ENCODE data around the gene SLC32A1. TPM values are rescaled to one million over a fixed set of nuclear protein-coding genes. Genes with fewer than 3 reads are reported as not detected.

SLC32A1 gene
- total RNA-seq, 8 experiments from 2014 or later: 0.14 to 2.4 (median 0.59) TPM; not detected in 1

DNA sequence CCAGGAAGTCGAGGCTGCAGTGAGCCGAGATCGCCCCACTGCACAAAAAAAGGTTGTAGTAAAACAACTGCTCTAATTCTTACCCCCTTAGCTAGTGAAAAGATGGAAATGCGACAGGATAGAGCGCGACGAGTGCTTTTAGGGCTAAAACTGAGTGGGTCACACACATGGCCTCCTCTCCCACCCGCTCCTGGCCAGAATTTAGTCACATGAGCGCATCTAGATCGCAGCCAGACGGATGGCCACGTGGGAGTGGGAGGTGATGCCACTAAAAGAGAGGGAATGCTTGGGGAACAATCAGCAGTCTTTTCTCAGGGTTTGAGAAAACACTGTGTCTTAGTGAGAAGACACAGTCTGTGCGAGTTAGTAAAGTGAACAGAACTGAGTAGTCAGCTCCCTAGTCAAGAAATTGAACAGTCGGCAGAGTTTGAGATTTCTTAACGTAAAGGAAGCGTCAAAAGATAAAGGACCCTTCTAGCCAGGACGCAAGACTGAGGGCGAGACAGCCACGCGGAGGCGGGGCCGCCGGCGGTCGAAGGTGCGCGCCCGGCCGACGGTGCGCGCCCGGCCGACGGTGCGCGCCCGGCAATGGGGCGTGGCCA is 23.3 kb downstream of the SLC32A1 start:
- in situ Hi-C loops (cut with MboI; ENCODE audit: low pct_unique_long_range_greater_than_20kb in 2 of 9, low sequenced_read_pairs in 9 of 9, unreplicated experiment in 9 of 9): loop anchor here in 6 of 9 experiments (10.0 to 25.0 kb wide), 2 partner anchors 103 to 110 kb away; no protein-coding TSS in a partner anchor
- 0 to 93% (median 25%) methylated on average over 1 to 30 of the region's 39 CpGs; no CpG with 5 or more reads in 1 of the 10 experiments for WGBS, 10 experiments
- peak in 1 of 8 experiments; percentile 20 for ATAC-seq (replicated peaks in 6 of 8)
- Histone ChIP-seq H3K4me3 (peak overlapping the region; percentile 69 to 100 (median 80)), H3K4me1 (replicated peaks in 1 of 2) (peaks cover 0 to 12% of the 10 kb centered on the region in 2 donors), H3K27ac (no peak overlapping the region)

GRCh38 chr20:38748097-38748860 is 24.0 kb downstream of the SLC32A1 start, which contains the start of gene ACTR5:
ACTR5 (plus strand) TSS chr20:38748460; CDS start chr20:38748479, 19 bp downstream.
- peak; percentile 88 to 93 (median 90) for ATAC-seq (replicated peaks in 6 of 8)
- Histone ChIP-seq H3K4me3 (peak within 1 kb of the TSS; percentile 69 to 100 (median 80)), H3K4me1 (replicated peaks in 1 of 2) (peaks cover 0 to 12% of the 10 kb centered on the region in 2 donors), H3K27ac (peak within 1 kb of the TSS; percentile 72 to 87)
- in situ Hi-C loops (cut with MboI; ENCODE audit: low pct_unique_long_range_greater_than_20kb in 2 of 9, low sequenced_read_pairs in 9 of 9, unreplicated experiment in 9 of 9): loop anchor here in 6 of 9 experiments (10.0 to 25.0 kb wide), 2 partner anchors 103 to 111 kb away; no protein-coding TSS in a partner anchor
- 0 to 3% methylated on average over 3 to 5 of the region's 84 CpGs; no CpG with 5 or more reads in 8 of the 10 experiments for WGBS, 10 experiments

DNA sequence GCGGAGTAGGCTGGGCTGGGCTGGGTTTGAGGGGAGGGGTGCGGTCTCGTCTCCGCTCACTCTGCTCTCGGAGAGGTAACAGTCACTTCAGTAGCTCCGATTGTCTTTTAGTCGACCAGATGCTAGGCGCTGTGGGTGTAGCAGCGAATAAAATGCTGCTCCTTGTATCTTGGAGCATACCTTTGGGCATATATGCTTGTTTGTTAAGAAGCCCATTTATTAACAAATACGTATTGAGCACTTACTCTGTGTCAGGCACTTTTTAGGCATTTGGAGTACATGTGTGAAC is 24.5 kb downstream of the SLC32A1 start:
- peak overlapping the region; percentile 72 to 87 for H3K27ac ChIP-seq
- H3K4me1 ChIP-seq (replicated peaks in 1 of 2): peaks cover 0 to 12% of the 10 kb centered on the region in 2 donors
- peak overlapping the region; percentile 69 to 100 (median 80) for H3K4me3 ChIP-seq
- WGBS, 10 experiments: 0 to 14% (median 0%) methylated on average over 1 to 7 of the region's 10 CpGs; no CpG with 5 or more reads in 1 of the 10 experiments
- in situ Hi-C loops (cut with MboI; ENCODE audit: low pct_unique_long_range_greater_than_20kb in 2 of 9, low sequenced_read_pairs in 9 of 9, unreplicated experiment in 9 of 9): loop anchor here in 6 of 9 experiments (10.0 to 25.0 kb wide), 2 partner anchors 104 to 112 kb away; no protein-coding TSS in a partner anchor
- peak in 5 of 8 experiments; percentile 2 to 32 (median 11) for ATAC-seq (replicated peaks in 6 of 8)

GRCh38 chr20:38751360-38751976 is 27.2 kb downstream of the SLC32A1 start:
- Histone ChIP-seq H3K4me1 (replicated peaks in 1 of 2) (peaks cover 0 to 12% of the 10 kb centered on the region in 2 donors), H3K4me3 (no peak overlapping the region), H3K27ac (no peak overlapping the region)
- 34 to 100% (median 58%) methylated on average over 1 to 5 of the region's 5 CpGs for WGBS, 10 experiments
- in situ Hi-C loops (cut with MboI; ENCODE audit: low pct_unique_long_range_greater_than_20kb in 2 of 9, low sequenced_read_pairs in 9 of 9, unreplicated experiment in 9 of 9): no loop called here
- ATAC-seq (replicated peaks in 6 of 8): no peak

DNA sequence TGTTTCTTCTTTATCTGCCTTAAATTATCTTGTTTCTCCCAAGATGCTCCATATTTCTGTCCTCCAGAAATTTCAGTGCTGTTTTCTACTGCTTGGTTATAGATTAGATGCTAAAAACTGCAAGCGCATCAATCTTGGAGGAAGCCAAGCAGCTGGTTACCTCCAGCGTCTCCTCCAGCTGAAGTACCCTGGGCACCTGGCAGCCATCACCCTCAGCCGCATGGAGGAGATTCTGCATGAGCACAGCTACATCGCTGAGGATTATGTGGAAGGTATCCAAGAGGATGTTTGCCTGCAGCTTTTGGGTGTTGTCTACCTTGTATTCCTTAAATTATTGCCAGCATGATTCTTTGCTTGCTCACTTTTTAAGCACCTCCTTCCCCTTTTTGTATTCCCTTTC is 27.7 kb downstream of the SLC32A1 start:
- no peak overlapping the region for H3K27ac ChIP-seq
- WGBS, 10 experiments: 81 to 100% (median 94%) methylated on average over 2 to 4 of the region's 4 CpGs; no CpG with 5 or more reads in 6 of the 10 experiments
- H3K4me3 ChIP-seq: no peak overlapping the region
- peaks cover 0 to 12% of the 10 kb centered on the region in 2 donors for H3K4me1 ChIP-seq (replicated peaks in 1 of 2)
- in situ Hi-C loops (cut with MboI; ENCODE audit: low pct_unique_long_range_greater_than_20kb in 2 of 9, low sequenced_read_pairs in 9 of 9, unreplicated experiment in 9 of 9): no loop called here
- no peak for ATAC-seq (replicated peaks in 6 of 8)

DNA sequence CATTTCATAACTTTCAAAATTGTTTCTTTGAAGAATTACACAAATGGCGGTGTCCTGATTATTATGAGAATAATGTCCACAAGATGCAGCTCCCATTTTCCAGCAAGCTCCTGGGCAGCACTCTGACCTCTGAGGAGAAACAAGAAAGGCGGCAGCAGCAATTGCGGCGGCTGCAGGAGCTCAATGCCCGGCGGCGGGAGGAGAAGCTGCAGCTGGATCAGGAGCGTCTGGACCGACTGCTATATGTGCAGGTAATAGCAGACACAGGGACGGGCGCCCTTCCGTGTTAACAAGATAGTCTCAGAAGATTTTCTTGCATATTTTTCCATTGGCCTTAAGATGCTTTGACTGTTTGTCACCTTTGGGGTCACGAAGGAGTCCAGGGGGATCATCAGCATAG is 30.6 kb downstream of the SLC32A1 start:
- no peak overlapping the region for H3K4me3 ChIP-seq
- H3K27ac ChIP-seq: no peak overlapping the region
- H3K4me1 ChIP-seq (replicated peaks in 1 of 2): no peaks in the 10 kb centered on the region
- in situ Hi-C loops (cut with MboI; ENCODE audit: low pct_unique_long_range_greater_than_20kb in 2 of 9, low sequenced_read_pairs in 9 of 9, unreplicated experiment in 9 of 9): no loop called here
- 60 to 100% (median 92%) methylated on average over 1 to 11 of the region's 13 CpGs; no CpG with 5 or more reads in 2 of the 10 experiments for WGBS, 10 experiments
- ATAC-seq (replicated peaks in 6 of 8): no peak

DNA sequence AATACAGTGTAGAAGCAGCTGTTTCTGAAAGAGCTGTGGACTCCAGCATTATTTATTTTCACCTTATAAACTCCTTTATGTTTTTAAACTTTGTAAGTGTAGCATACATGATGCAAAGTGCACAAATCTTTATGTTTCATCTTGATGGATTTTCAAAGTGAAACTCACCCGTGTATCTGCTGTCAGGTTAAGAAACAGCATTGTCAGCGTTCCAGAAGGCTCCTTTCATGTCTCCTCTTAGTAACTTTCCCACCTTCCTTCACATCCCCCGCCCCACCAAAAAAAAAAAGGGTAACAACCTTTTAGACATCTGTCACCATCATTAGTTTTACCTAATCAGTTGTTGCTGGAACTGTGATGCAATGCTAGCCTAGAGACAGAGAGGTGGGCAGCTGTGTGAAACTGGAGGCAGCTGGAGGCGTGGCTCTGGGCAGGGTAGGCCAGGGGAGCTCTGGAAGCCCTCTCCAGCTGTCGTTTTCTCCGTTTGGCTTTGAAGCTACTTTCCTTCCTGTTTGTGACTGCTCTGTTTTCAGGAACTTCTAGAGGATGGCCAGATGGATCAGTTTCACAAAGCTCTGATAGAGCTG is 31.1 kb downstream of the SLC32A1 start:
- in situ Hi-C loops (cut with MboI; ENCODE audit: low pct_unique_long_range_greater_than_20kb in 2 of 9, low sequenced_read_pairs in 9 of 9, unreplicated experiment in 9 of 9): no loop called here
- ATAC-seq (replicated peaks in 6 of 8): no peak
- no peaks in the 10 kb centered on the region for H3K4me1 ChIP-seq (replicated peaks in 1 of 2)
- no peak overlapping the region for H3K4me3 ChIP-seq
- H3K27ac ChIP-seq: no peak overlapping the region
- WGBS, 10 experiments: 10 to 100% (median 82%) methylated on average over 2 to 6 of the region's 6 CpGs; no CpG with 5 or more reads in 3 of the 10 experiments

GRCh38 chr20:38757145-38757775 is 33.0 kb downstream of the SLC32A1 start:
- Histone ChIP-seq H3K4me1 (replicated peaks in 1 of 2) (no peaks in the 10 kb centered on the region), H3K27ac (no peak overlapping the region), H3K4me3 (no peak overlapping the region)
- in situ Hi-C loops (cut with MboI; ENCODE audit: low pct_unique_long_range_greater_than_20kb in 2 of 9, low sequenced_read_pairs in 9 of 9, unreplicated experiment in 9 of 9): no loop called here
- WGBS, 10 experiments: 62 to 100% (median 94%) methylated on average over 1 to 6 of the region's 7 CpGs; no CpG with 5 or more reads in 1 of the 10 experiments
- ATAC-seq (replicated peaks in 6 of 8): no peak

DNA sequence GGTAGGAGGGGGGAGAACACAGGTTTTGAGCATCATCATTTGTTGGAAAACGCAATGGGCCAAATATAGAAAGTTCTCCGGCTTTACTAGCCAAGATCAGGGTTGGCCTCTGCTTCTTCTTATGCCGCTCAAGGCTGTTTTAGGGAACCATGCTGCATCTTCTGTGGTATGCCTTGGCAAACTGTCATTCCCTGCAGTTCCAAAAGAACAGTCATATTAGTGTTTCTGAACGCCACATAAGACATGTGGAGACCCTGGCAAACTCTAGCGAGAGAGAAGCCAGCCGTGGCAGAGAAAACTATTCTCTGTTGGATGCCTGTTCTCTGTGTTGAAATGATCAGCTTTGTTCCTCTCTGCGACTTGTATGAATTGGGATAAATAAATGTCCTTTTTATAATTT is 34.8 kb downstream of the SLC32A1 start:
- H3K4me1 ChIP-seq (replicated peaks in 1 of 2): no peaks in the 10 kb centered on the region
- H3K27ac ChIP-seq: no peak overlapping the region
- H3K4me3 ChIP-seq: no peak overlapping the region
- no peak for ATAC-seq (replicated peaks in 6 of 8)
- in situ Hi-C loops (cut with MboI; ENCODE audit: low pct_unique_long_range_greater_than_20kb in 2 of 9, low sequenced_read_pairs in 9 of 9, unreplicated experiment in 9 of 9): no loop called here
- 50 to 100% (median 91%) methylated on average over 1 to 7 of the region's 7 CpGs for WGBS, 10 experiments

GRCh38 chr20:38760978-38761377 is 36.7 kb downstream of the SLC32A1 start:
- Histone ChIP-seq H3K27ac (no peak overlapping the region), H3K4me1 (replicated peaks in 1 of 2) (no peaks in the 10 kb centered on the region), H3K4me3 (no peak overlapping the region)
- in situ Hi-C loops (cut with MboI; ENCODE audit: low pct_unique_long_range_greater_than_20kb in 2 of 9, low sequenced_read_pairs in 9 of 9, unreplicated experiment in 9 of 9): no loop called here
- ATAC-seq (replicated peaks in 6 of 8): no peak
- 57 to 100% (median 93%) methylated on average over 1 to 3 of the region's 4 CpGs; no CpG with 5 or more reads in 3 of the 10 experiments for WGBS, 10 experiments

GRCh38 chr20:38762174-38762573 is 37.9 kb downstream of the SLC32A1 start:
- H3K27ac ChIP-seq: no peak overlapping the region
- no peaks in the 10 kb centered on the region for H3K4me1 ChIP-seq (replicated peaks in 1 of 2)
- no peak for ATAC-seq (replicated peaks in 6 of 8)
- no peak overlapping the region for H3K4me3 ChIP-seq
- in situ Hi-C loops (cut with MboI; ENCODE audit: low pct_unique_long_range_greater_than_20kb in 2 of 9, low sequenced_read_pairs in 9 of 9, unreplicated experiment in 9 of 9): no loop called here

- H3K4me3 ChIP-seq: no peak overlapping the region
- WGBS, 10 experiments: 80 to 100% (median 94%) methylated on average over 1 of the region's 1 CpG; no CpG with 5 or more reads in 4 of the 10 experiments
- ATAC-seq (replicated peaks in 6 of 8): no peak
- in situ Hi-C loops (cut with MboI; ENCODE audit: low pct_unique_long_range_greater_than_20kb in 2 of 9, low sequenced_read_pairs in 9 of 9, unreplicated experiment in 9 of 9): no loop called here
- H3K4me1 ChIP-seq (replicated peaks in 1 of 2): no peaks in the 10 kb centered on the region
- H3K27ac ChIP-seq: no peak overlapping the region
Measured at GRCh38 chr20:38763616-38764015, 39.3 kb downstream of the SLC32A1 start.

Measured in motor neuron (in vitro differentiated cells).